ENCODE results near the gene SLC6A3. TPM values are rescaled to one million over a fixed set of nuclear protein-coding genes. Genes with fewer than 3 reads are reported as not detected.

The SLC6A3 gene
- total and polyA plus RNA-seq, 2 donors (not counting 3 experiments of a cell fraction or from before 2014, with no cell fraction given) = not detected

DNA sequence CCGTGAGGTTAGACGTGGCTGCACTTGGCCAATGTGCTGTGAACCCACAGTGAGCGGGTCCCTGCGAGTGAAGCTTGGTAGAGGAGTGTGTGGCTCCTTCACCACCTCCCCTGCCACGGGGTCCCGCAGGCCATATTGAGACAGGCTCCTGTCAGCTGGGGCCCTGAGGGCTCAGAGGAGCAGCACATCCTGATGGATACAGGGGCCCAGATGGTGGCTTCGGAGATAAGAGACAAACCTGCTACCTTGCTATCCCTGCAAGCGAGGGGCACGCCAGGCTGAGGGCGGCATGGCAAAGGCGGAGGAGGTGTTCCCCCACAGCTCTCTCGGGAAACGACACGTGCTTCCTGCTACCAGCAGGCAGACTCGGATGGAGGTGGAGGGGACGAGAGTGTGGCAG is 33.1 kb downstream of the SLC6A3 start:
- CTCF ChIA-PET = no interaction called here

GRCh38 chr5:1411099-1411498 is 34.1 kb downstream of the SLC6A3 start:
- no peak for DNase-seq (ENCODE audit: low read depth, low spot score)
- Histone ChIP-seq H3K9me3 (replicated peaks; ENCODE audit: control insufficient read depth, insufficient read depth, low read length) (no peaks in the 10 kb centered on the region), H3K27me3 (ENCODE audit: control insufficient read depth in 2 of 2, insufficient read depth in 2 of 2, low read length in 2 of 2) (no peaks in the 10 kb centered on the region), H3K4me2 (ENCODE audit: insufficient read depth, low read length) (no peak overlapping the region), H3K4me3 (replicated peaks in 1 of 3; ENCODE audit: insufficient read depth in 1 of 3, low read depth in 1 of 3, low read length in 3 of 3) (no peak overlapping the region), H3K9me1 (replicated peaks; ENCODE audit: control insufficient read depth, extremely low read depth, insufficient read depth, low read length) (no peaks in the 10 kb centered on the region), H3K4me1 (ENCODE audit: control insufficient read depth, extremely low read depth, insufficient read depth, low read length) (no peaks in the 10 kb centered on the region), H2AFZ (ENCODE audit: low read depth, low read length) (no peak overlapping the region), H4K20me1 (replicated peaks; ENCODE audit: control insufficient read depth, extremely low read depth, insufficient read depth, low read length) (no peaks in the 10 kb centered on the region), H3K9ac (replicated peaks; ENCODE audit: extremely low read depth, insufficient read depth, low read length) (no peak overlapping the region), H3K27ac (ENCODE audit: insufficient read depth, low read depth, low read length) (no peak overlapping the region), H3K79me2 (ENCODE audit: control insufficient read depth, insufficient read depth, low read length) (no peaks in the 10 kb centered on the region), H3K36me3 (ENCODE audit: control insufficient read depth in 2 of 2, extremely low read depth in 1 of 2, insufficient read depth in 2 of 2, low read length in 2 of 2) (no peaks in the 10 kb centered on the region)
- intact Hi-C loops (cut with micrococcal nuclease) = no loop called here
- CTCF ChIA-PET = interaction anchor here (1.0 kb wide), 1 partner anchor 31 kb away, joined by 3 read pairs; no protein-coding TSS in a partner anchor
- no peak for TF ChIP-seq MAX (IDR thresholded peaks at IDR 0.05; ENCODE audit: insufficient read depth, insufficient read length)
- dilution Hi-C loops (cut with MboI; ENCODE audit: extremely low pct_ligation_motif_present, low sequenced_read_pairs) = no loop called here
- FAIRE-seq = no peak
- BruUV-seq (replicated peaks) = no TSS peak
- POLR2A ChIA-PET = no interaction called here

More for the DNA sequence above, 33.1 kb downstream of the SLC6A3 start:
- DNase-seq (ENCODE audit: low read depth, low spot score) (no peak), FAIRE-seq (no peak)
- H3K27ac ChIP-seq (ENCODE audit: insufficient read depth, low read depth, low read length) = no peak overlapping the region
- POLR2A ChIA-PET = no interaction called here
- no peak for TF ChIP-seq EZH2 (IDR thresholded peaks at IDR 0.05; ENCODE audit: borderline replicate concordance, low read depth, low read length, severe bottlenecking)
- TF ChIP-seq CTCF (IDR thresholded peaks at IDR 0.05; ENCODE audit: extremely low read depth in 1 of 2, insufficient read depth in 1 of 2, low read depth in 1 of 2, low read length in 2 of 2) = no peak
- TF ChIP-seq GATA2 (IDR thresholded peaks at IDR 0.05; ENCODE audit: insufficient read depth, insufficient read length, low read depth, low read length) = no peak
- no peaks in the 10 kb centered on the region for H3K9me1 ChIP-seq (replicated peaks; ENCODE audit: control insufficient read depth, extremely low read depth, insufficient read depth, low read length)
- H3K4me1 ChIP-seq (ENCODE audit: control insufficient read depth, extremely low read depth, insufficient read depth, low read length) = no peaks in the 10 kb centered on the region
- no peak overlapping the region for H3K4me2 ChIP-seq (ENCODE audit: insufficient read depth, low read length)
- dilution Hi-C loops (cut with MboI; ENCODE audit: extremely low pct_ligation_motif_present, low sequenced_read_pairs) (no loop called here), intact Hi-C loops (cut with micrococcal nuclease) (no loop called here)
- H3K36me3 ChIP-seq (ENCODE audit: control insufficient read depth in 2 of 2, extremely low read depth in 1 of 2, insufficient read depth in 2 of 2, low read length in 2 of 2) = no peaks in the 10 kb centered on the region
- H3K79me2 ChIP-seq (ENCODE audit: control insufficient read depth, insufficient read depth, low read length) = no peaks in the 10 kb centered on the region
- no peaks in the 10 kb centered on the region for H3K27me3 ChIP-seq (ENCODE audit: control insufficient read depth in 2 of 2, insufficient read depth in 2 of 2, low read length in 2 of 2)
- H2AFZ ChIP-seq (ENCODE audit: low read depth, low read length) = no peak overlapping the region
- no peaks in the 10 kb centered on the region for H3K9me3 ChIP-seq (replicated peaks; ENCODE audit: control insufficient read depth, insufficient read depth, low read length)
- no peaks in the 10 kb centered on the region for H4K20me1 ChIP-seq (replicated peaks; ENCODE audit: control insufficient read depth, extremely low read depth, insufficient read depth, low read length)
- no TSS peak for BruUV-seq (replicated peaks)
- H3K4me3 ChIP-seq (replicated peaks in 1 of 3; ENCODE audit: insufficient read depth in 1 of 3, low read depth in 1 of 3, low read length in 3 of 3) = no peak overlapping the region
- H3K9ac ChIP-seq (replicated peaks; ENCODE audit: extremely low read depth, insufficient read depth, low read length) = no peak overlapping the region
